ENCODE data around the gene CEMP1.
"Not testable (repeated sequence)": the region's sequence is repeated elsewhere in the genome, so short reads cannot be mapped to it uniquely, and the experiment has no call there.

Gene CEMP1

GRCh38 chr16:2531371-2531695 lies at the start of gene CEMP1:
Gene CEMP1 (minus strand): TSS chr16:2531408. CDS start chr16:2531073, 335 bp downstream.
- DNase-seq: no peak

GRCh38 chr16:2580818-2581217 lies 49.6 kb upstream of the CEMP1 start:
- not testable (repeated sequence) for DNase-seq

GRCh38 chr16:2580143-2580542 lies 48.9 kb upstream of the CEMP1 start:
- not testable (repeated sequence) for DNase-seq

GRCh38 chr16:2578905-2579304 lies 47.7 kb upstream of the CEMP1 start:
- DNase-seq: not testable (repeated sequence)

GRCh38 chr16:2577044-2577443 lies 45.8 kb upstream of the CEMP1 start:
- DNase-seq: not testable (repeated sequence)

GRCh38 chr16:2575839-2576238 lies 44.6 kb upstream of the CEMP1 start:
- not testable (repeated sequence) for DNase-seq

GRCh38 chr16:2572704-2573103 lies 41.5 kb upstream of the CEMP1 start:
- DNase-seq: not testable (repeated sequence)

GRCh38 chr16:2568573-2568972 lies 37.4 kb upstream of the CEMP1 start:
- DNase-seq: not testable (repeated sequence)

- DNase-seq: not testable (repeated sequence)
Measured at GRCh38 chr16:2567506-2567905, 36.3 kb upstream of the CEMP1 start.

GRCh38 chr16:2560798-2561133 lies 29.6 kb upstream of the CEMP1 start:
- DNase-seq: not testable (repeated sequence)

- not testable (repeated sequence) for DNase-seq
Measured at GRCh38 chr16:2560131-2560797, 29.1 kb upstream of the CEMP1 start.

- DNase-seq: not testable (repeated sequence)
Measured at GRCh38 chr16:2557150-2557549, 25.9 kb upstream of the CEMP1 start.

- not testable (repeated sequence) for DNase-seq
Measured at GRCh38 chr16:2554709-2555425, 23.7 kb upstream of the CEMP1 start.

- DNase-seq: not testable (repeated sequence)
Measured at GRCh38 chr16:2551420-2551889, 20.2 kb upstream of the CEMP1 start.

GRCh38 chr16:2550283-2550878 lies 19.2 kb upstream of the CEMP1 start:
- DNase-seq: not testable (repeated sequence)

- not testable (repeated sequence) for DNase-seq
Measured at GRCh38 chr16:2543771-2544170, 12.6 kb upstream of the CEMP1 start.

GRCh38 chr16:2541409-2541808 lies 10.2 kb upstream of the CEMP1 start:
- not testable (repeated sequence) for DNase-seq

- DNase-seq: not testable (repeated sequence)
Measured at GRCh38 chr16:2540912-2541311, 9.7 kb upstream of the CEMP1 start.

GRCh38 chr16:2539845-2540458 lies 8.7 kb upstream of the CEMP1 start:
- DNase-seq: peak; percentile 23

- not testable (repeated sequence) for DNase-seq
Measured at GRCh38 chr16:2539192-2539844, 8.1 kb upstream of the CEMP1 start.

- peak; percentile 95 for DNase-seq
Measured at GRCh38 chr16:2537451-2538379, 6.5 kb upstream of the CEMP1 start, which contains the start of gene PDPK1. Gene PDPK1 (plus strand): TSS chr16:2538021. CDS start chr16:2538113, 92 bp downstream.

- no peak for DNase-seq
Measured at GRCh38 chr16:2535625-2536013, 4.4 kb upstream of the CEMP1 start.
